Renal pelvis (tissue), 4 donors: ENCODE data around the gene NRG2. TPM values are rescaled to one million over a fixed set of nuclear protein-coding genes. Genes with fewer than 3 reads are reported as not detected.

Experiments
- DNase-seq: peaks from one replicate; pipeline ENCODE4 v3.0.0-alpha.2; 2013
- polyA plus RNA-seq, 3 donors: library from polyadenylated mRNA; unstranded; fragments of 120-200 nt; gene quantifications; one replicate each; pipeline ENCODE4 v1.2.1, GENCODE V29; 2013; ENCODE audit not compliant: insufficient read length in 3 of 3

The NRG2 gene
- polyA plus RNA-seq, 3 donors, result 1.1 to 1.8 (median 1.8) TPM

- no peak for DNase-seq
Measured at GRCh38 chr5:139971202-139971725, 71.8 kb downstream of the NRG2 start.

GRCh38 chr5:139969318-139969717, 73.8 kb downstream of the NRG2 start:
- no peak for DNase-seq

GRCh38 chr5:139968547-139969261, 74.4 kb downstream of the NRG2 start:
- DNase-seq, result peak; percentile 81

GRCh38 chr5:139967353-139967752, 75.7 kb downstream of the NRG2 start:
- no peak for DNase-seq

- DNase-seq, result no peak
Measured at GRCh38 chr5:139966856-139967255, 76.2 kb downstream of the NRG2 start.

- no peak for DNase-seq
Measured at GRCh38 chr5:139964994-139965565, 78.0 kb downstream of the NRG2 start.

- DNase-seq, result no peak
Measured at GRCh38 chr5:139964266-139964993, 78.7 kb downstream of the NRG2 start.

GRCh38 chr5:139962445-139962844, 80.7 kb downstream of the NRG2 start:
- no peak for DNase-seq

GRCh38 chr5:139961435-139962157, 81.5 kb downstream of the NRG2 start:
- DNase-seq, result no peak

GRCh38 chr5:139960723-139961383, 82.2 kb downstream of the NRG2 start:
- no peak for DNase-seq

- DNase-seq, result no peak
Measured at GRCh38 chr5:139958432-139959148, 84.5 kb downstream of the NRG2 start.

- no peak for DNase-seq
Measured at GRCh38 chr5:139956342-139956741, 86.8 kb downstream of the NRG2 start.

GRCh38 chr5:139955616-139956273, 87.4 kb downstream of the NRG2 start:
- no peak for DNase-seq

- no peak for DNase-seq
Measured at GRCh38 chr5:139955053-139955605, 88.0 kb downstream of the NRG2 start.

- DNase-seq, result no peak
Measured at GRCh38 chr5:139954462-139954861, 88.6 kb downstream of the NRG2 start.

GRCh38 chr5:139954022-139954421, 89.1 kb downstream of the NRG2 start:
- DNase-seq, result no peak

GRCh38 chr5:139952574-139952973, 90.5 kb downstream of the NRG2 start:
- DNase-seq, result no peak

GRCh38 chr5:139951983-139952382, 91.1 kb downstream of the NRG2 start:
- DNase-seq, result no peak

GRCh38 chr5:139951296-139951924, 91.7 kb downstream of the NRG2 start:
- no peak for DNase-seq

GRCh38 chr5:139950436-139950835, 92.7 kb downstream of the NRG2 start:
- DNase-seq, result no peak
